Heart left ventricle (tissue), 16 donors: ENCODE results near the gene MARCHF3. TPM values are rescaled to one million over a fixed set of nuclear protein-coding genes. Genes with fewer than 3 reads are reported as not detected.

Experiments
- ATAC-seq, 4 donors: fragments of 200-7000 bp; cut with Tn5 transposase; one replicate each; pipeline ENCODE4 v1.9.1; 2020 to 2022; ENCODE audit warnings: moderate library complexity in 4 of 4, mild to moderate bottlenecking in 3 of 4, moderate number of reproducible peaks in 1 of 4
- DNase-seq, 5 donors: peaks; one replicate each; pipeline ENCODE4 v3.0.0-alpha.2; 2020
- H3K27ac ChIP-seq, 12 donors: fragments of 200-600 bp; sonication (generic) in 4 of 12; one replicate each; pipeline versions ENCODE4 v1.5.0 to v1.8.0; 2016 to 2022; ENCODE audit warnings: mild to moderate bottlenecking in 2 of 12
- H3K27me3 ChIP-seq, 9 donors: fragments of 200-600 bp; sonication (generic) in 2 of 9; one replicate each; pipeline versions ENCODE4 v1.5.1 to v1.8.0; 2016 to 2022; ENCODE audit warnings: mild to moderate bottlenecking in 3 of 9
- H3K36me3 ChIP-seq, 9 donors: fragments of 200-600 bp; sonication (generic) in 2 of 9; one replicate each; pipeline versions ENCODE4 v1.5.0 to v1.8.0; 2018 to 2022; ENCODE audit warnings: mild to moderate bottlenecking in 2 of 9
- H3K4me1 ChIP-seq, 12 donors: fragments of 200-600 bp; sonication (generic) in 4 of 12; one replicate each; pipeline versions ENCODE4 v1.5.0 to v1.8.0; 2016 to 2022; ENCODE audit warnings: mild to moderate bottlenecking in 3 of 12
- H3K4me3 ChIP-seq, 12 donors: fragments of 200-600 bp; sonication (generic) in 4 of 12; one replicate each; pipeline versions ENCODE4 v1.5.0 to v1.8.0; 2017 to 2022; ENCODE audit warnings: mild to moderate bottlenecking in 9 of 12, moderate library complexity in 4 of 12
- H3K9me3 ChIP-seq, 12 donors: fragments of 200-600 bp; sonication (generic) in 4 of 12; one replicate each; pipeline versions ENCODE4 v1.5.0 to v1.8.0; 2016 to 2022; ENCODE audit warnings: mild to moderate bottlenecking in 1 of 12
- CTCF ChIP-seq, 12 donors: fragments of 200-600 bp; sonication (generic) in 4 of 12; IDR thresholded peaks; one replicate each; pipeline versions ENCODE4 v1.5.0 to v1.8.0; 2018 to 2022; ENCODE audit warnings: antibody characterized with exemption in 12 of 12, mild to moderate bottlenecking in 5 of 12
- POLR2A ChIP-seq, 2 donors: fragments of 450-650 bp; IDR thresholded peaks; one replicate each; pipeline ENCODE4 v1.6.1; 2017; ENCODE audit warnings: antibody characterized with exemption in 2 of 2, mild to moderate bottlenecking in 2 of 2, moderate library complexity in 2 of 2
- WGBS, 4 donors: extraction: QIAGEN DNeasy Blood & Tissue Kit in 2 of 4; methylation state at CpG; one replicate each; pipeline versions ENCODE4 v1.1.5 to v1.1.7; 2013 to 2018; 5-methylcytosine and 5-hydroxymethylcytosine counted together
- intact Hi-C, 10 donors: fragments of 100-400 bp; cut with DNase I; formaldehyde crosslinking; loops; one replicate each; pipeline versions ENCODE4 v1.11.1 to v1.14.2; 2022
- polyA plus RNA-seq, 2 donors: library from polyadenylated mRNA; stranded (reverse); fragments of 200-250 nt; gene quantifications; one replicate each; pipeline ENCODE4 v1.2.3, GENCODE V29; 2013
- total RNA-seq, 9 donors: library from RNA; depleted of rRNA in 2 of 9; stranded (reverse); fragments of >200 nt in 2 of 9; fragmentation: NEBNext Ultra II Directional in 3 of 9; extraction: Animal tissue kit (Norgen Biotek cat#: 25700) in 3 of 9; gene quantifications; one replicate each; pipeline versions ENCODE4 v1.1.0 to v1.2.4, GENCODE V29; 2016 to 2023
- donor health status: ischemic (EF 13 %, LVEDD 7.1; RV severe dilation, severe dysfunction).
- donor health status: healthy with polysubstance abuse.
- donor health status: DM: no; HTN: yes; CAD: no.
- donor health status: DM: no; HTN: no; CAD: no.
- donor health status: ischemic (EF 25% LVEDD 6.9; RV normal size, moderate dysfunction).
- donor health status: ischemic (EF 25% LVEDD 5.7; RV mildly dilated, moderate dysfunction).
- donor health status: healthy.
- donor health status: DM: yes; HTN: yes; CAD: no.
- donor health status: ischemic (EF 35%, LVEDD 5.7; RV mildly dilated, moderate dysfunction).
- donor health status: nonischemic (EF 11% LVEDD 7.7; RV severe dilation, severe dysfunction).
- donor health status: DM: yes; HTN: yes; CAD: no.
- donor health status: PGD.
- donor health status: ischemic (EF 29% LVEDD 5.4; RV normal size, mild dysfunction).
- donor health status: nonischemic (EF 23%, LVEDD 6.1; RV moderate dilation, normal function).

Gene MARCHF3
- total and polyA plus RNA-seq, 11 donors, result 9.9 to 113 (median 38.0) TPM

- H3K27ac ChIP-seq, result peak overlapping the region in 4 of 12 donors; percentile 3 to 32 (median 15)
- intact Hi-C loops, result loop anchor here in 3 of 10 donors (10.0 kb wide), 1 partner anchor 48 kb away; no protein-coding TSS in a partner anchor
- ATAC-seq, result peak in 2 of 4 donors; percentile 23 to 25
Measured at GRCh38 chr5:126976520-126977172, 53.7 kb downstream of the MARCHF3 start.

GRCh38 chr5:126975796-126976195, 54.6 kb downstream of the MARCHF3 start:
- Histone ChIP-seq H3K36me3 (no peaks in the 10 kb centered on the region), H3K27me3 (no peaks in the 10 kb centered on the region), H3K4me3 (no peak overlapping the region), H3K4me1 (peaks cover 3 to 60% (median 28%) of the 10 kb centered on the region in 12 donors), H3K27ac (peak overlapping the region in 2 of 12 donors; percentile 5 to 32), H3K9me3 (no peaks in the 10 kb centered on the region)
- no peak for TF ChIP-seq POLR2A (IDR thresholded peaks at IDR 0.05)
- TF ChIP-seq CTCF (IDR thresholded peaks at IDR 0.05), result no peak
- ATAC-seq (no peak), DNase-seq (no peak)
- intact Hi-C loops, result loop anchor here in 3 of 10 donors (10.0 kb wide), 1 partner anchor 49 kb away; no protein-coding TSS in a partner anchor

More at GRCh38 chr5:126976520-126977172, 53.7 kb downstream of the MARCHF3 start:
- H3K9me3 ChIP-seq, result no peaks in the 10 kb centered on the region
- peaks cover under 1 to 59% (median 20%) of the 10 kb centered on the region in 12 donors for H3K4me1 ChIP-seq
- DNase-seq, result no peak
- TF ChIP-seq CTCF (IDR thresholded peaks at IDR 0.05), result no peak
- no peak for TF ChIP-seq POLR2A (IDR thresholded peaks at IDR 0.05)
- WGBS, 4 donors, result 30 to 57% (median 47%) methylated on average over 6 of the region's 6 CpGs
- no peaks in the 10 kb centered on the region for H3K27me3 ChIP-seq
- no peaks in the 10 kb centered on the region for H3K36me3 ChIP-seq
- H3K4me3 ChIP-seq, result no peak overlapping the region

GRCh38 chr5:126973193-126973592, 57.2 kb downstream of the MARCHF3 start:
- intact Hi-C loops, result loop anchor here in 6 of 10 donors (5.0 to 10.0 kb wide), 4 partner anchors 34 to 59 kb away; partner anchors contain the start of gene MARCHF3 (in 1 of the 6)
- Histone ChIP-seq H3K4me1 (peaks cover 3 to 63% (median 37%) of the 10 kb centered on the region in 12 donors), H3K4me3 (no peak overlapping the region), H3K27ac (peak overlapping the region in 2 of 12 donors; percentile 32 to 72), H3K9me3 (no peaks in the 10 kb centered on the region), H3K36me3 (no peaks in the 10 kb centered on the region), H3K27me3 (no peaks in the 10 kb centered on the region)
- no peak for TF ChIP-seq CTCF (IDR thresholded peaks at IDR 0.05)
- no peak for TF ChIP-seq POLR2A (IDR thresholded peaks at IDR 0.05)
- no peak for DNase-seq
- no peak for ATAC-seq
- WGBS, 4 donors, result 56 to 75% (median 71%) methylated on average over 6 of the region's 6 CpGs

- peak in 1 of 4 donors; percentile 18 for ATAC-seq
- intact Hi-C loops, result loop anchor here in 6 of 10 donors (5.0 to 10.0 kb wide), 4 partner anchors 35 to 60 kb away; partner anchors contain the start of gene MARCHF3 (in 1 of the 6)
- Histone ChIP-seq H3K9me3 (no peaks in the 10 kb centered on the region), H3K27me3 (no peaks in the 10 kb centered on the region), H3K36me3 (no peaks in the 10 kb centered on the region), H3K4me3 (no peak overlapping the region), H3K4me1 (peaks cover 3 to 54% (median 37%) of the 10 kb centered on the region in 12 donors), H3K27ac (peak overlapping the region in 9 of 12 donors; percentile 53 to 82 (median 69))
- DNase-seq, result no peak
- no peak for TF ChIP-seq CTCF (IDR thresholded peaks at IDR 0.05)
- TF ChIP-seq POLR2A (IDR thresholded peaks at IDR 0.05), result no peak
- WGBS, 4 donors, result 26 to 28% (median 26%) methylated on average over 4 of the region's 4 CpGs
Measured at GRCh38 chr5:126972062-126972895, 58.1 kb downstream of the MARCHF3 start.
